ENCODE measurements around the gene OPN4.

- TF ChIP-seq EZH2phosphoT487 (IDR thresholded peaks at IDR 0.05; ENCODE audit: low read depth, severe bottlenecking, unreplicated experiment) (no peak), CTCF (IDR thresholded peaks at IDR 0.05; ENCODE audit: poor library complexity) (no peak), EZH2 (IDR thresholded peaks at IDR 0.05; ENCODE audit: borderline replicate concordance) (no peak)
Measured at GRCh38 chr10:86609920-86610319, 44.4 kb upstream of the OPN4 start.
